ENCODE measurements around the gene SEC24D.

DNA sequence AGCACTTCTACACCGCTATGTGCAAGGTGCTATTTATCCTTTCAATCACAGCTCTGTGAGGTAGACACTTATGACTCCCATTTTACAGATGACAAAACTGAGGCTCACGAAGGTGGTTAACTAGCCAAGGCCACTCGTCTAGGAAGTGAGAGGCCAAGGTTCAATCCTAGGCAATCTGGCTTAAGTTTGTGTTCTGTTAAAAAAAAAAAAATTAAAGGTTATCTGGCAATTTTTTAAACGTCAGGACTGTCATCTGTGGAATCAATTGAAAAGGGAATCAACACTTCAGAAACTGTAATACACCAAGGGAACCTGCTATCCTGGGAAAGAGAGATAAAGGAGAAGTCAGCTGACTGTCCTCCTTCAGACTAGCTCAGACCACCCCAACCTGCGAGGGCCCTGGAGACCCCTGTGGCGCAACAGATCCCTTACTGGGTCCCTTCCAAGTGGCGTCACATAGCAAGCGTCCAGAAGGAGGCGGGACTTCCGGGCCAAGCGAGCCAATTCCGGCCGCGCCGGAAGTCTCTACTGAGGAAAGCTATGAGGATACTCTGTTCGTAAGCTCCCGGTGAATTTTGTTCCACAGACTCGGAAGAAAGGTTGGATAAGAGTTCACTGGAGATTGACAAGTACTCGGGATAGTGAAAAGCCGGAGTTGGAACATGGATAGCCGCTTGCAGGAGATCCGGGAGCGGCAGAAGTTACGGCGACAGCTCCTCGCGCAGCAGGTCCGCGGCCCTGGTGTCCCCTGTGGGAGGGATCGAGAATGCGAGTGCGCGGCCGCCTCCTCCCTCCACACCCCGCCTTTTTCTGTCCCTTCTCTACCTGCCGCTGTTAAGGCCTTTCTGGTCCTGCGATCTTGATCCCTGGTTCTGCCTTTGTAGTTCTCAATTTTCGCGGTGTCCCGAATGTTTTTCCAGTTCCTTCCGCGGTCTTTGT lies 150.8 kb downstream of the SEC24D start, which contains the start of gene METTL14:
- TF ChIP-seq, protein P1, sequence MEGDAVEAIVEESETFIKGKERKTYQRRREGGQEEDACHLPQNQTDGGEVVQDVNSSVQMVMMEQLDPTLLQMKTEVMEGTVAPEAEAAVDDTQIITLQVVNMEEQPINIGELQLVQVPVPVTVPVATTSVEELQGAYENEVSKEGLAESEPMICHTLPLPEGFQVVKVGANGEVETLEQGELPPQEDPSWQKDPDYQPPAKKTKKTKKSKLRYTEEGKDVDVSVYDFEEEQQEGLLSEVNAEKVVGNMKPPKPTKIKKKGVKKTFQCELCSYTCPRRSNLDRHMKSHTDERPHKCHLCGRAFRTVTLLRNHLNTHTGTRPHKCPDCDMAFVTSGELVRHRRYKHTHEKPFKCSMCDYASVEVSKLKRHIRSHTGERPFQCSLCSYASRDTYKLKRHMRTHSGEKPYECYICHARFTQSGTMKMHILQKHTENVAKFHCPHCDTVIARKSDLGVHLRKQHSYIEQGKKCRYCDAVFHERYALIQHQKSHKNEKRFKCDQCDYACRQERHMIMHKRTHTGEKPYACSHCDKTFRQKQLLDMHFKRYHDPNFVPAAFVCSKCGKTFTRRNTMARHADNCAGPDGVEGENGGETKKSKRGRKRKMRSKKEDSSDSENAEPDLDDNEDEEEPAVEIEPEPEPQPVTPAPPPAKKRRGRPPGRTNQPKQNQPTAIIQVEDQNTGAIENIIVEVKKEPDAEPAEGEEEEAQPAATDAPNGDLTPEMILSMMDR (IDR thresholded peaks at IDR 0.05), result no peak
- TF ChIP-seq POLR2AphosphoS5 (IDR thresholded peaks at IDR 0.05; ENCODE audit: low read depth, low read length), result peak; percentile 85
- TF ChIP-seq, protein P2, sequence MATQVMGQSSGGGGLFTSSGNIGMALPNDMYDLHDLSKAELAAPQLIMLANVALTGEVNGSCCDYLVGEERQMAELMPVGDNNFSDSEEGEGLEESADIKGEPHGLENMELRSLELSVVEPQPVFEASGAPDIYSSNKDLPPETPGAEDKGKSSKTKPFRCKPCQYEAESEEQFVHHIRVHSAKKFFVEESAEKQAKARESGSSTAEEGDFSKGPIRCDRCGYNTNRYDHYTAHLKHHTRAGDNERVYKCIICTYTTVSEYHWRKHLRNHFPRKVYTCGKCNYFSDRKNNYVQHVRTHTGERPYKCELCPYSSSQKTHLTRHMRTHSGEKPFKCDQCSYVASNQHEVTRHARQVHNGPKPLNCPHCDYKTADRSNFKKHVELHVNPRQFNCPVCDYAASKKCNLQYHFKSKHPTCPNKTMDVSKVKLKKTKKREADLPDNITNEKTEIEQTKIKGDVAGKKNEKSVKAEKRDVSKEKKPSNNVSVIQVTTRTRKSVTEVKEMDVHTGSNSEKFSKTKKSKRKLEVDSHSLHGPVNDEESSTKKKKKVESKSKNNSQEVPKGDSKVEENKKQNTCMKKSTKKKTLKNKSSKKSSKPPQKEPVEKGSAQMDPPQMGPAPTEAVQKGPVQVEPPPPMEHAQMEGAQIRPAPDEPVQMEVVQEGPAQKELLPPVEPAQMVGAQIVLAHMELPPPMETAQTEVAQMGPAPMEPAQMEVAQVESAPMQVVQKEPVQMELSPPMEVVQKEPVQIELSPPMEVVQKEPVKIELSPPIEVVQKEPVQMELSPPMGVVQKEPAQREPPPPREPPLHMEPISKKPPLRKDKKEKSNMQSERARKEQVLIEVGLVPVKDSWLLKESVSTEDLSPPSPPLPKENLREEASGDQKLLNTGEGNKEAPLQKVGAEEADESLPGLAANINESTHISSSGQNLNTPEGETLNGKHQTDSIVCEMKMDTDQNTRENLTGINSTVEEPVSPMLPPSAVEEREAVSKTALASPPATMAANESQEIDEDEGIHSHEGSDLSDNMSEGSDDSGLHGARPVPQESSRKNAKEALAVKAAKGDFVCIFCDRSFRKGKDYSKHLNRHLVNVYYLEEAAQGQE (IDR thresholded peaks at IDR 0.05; ENCODE audit: insufficient read depth in 1 of 2, low read depth in 2 of 2, low read length in 1 of 2), result no peak

Data from Panc1 (cell line).